ENCODE results near the gene TBC1D4.

Gene TBC1D4

GRCh38 chr13:75383064-75383715 lies 98.8 kb downstream of the TBC1D4 start:
- no peak for DNase-seq

- no peak for DNase-seq
Observed at GRCh38 chr13:75378301-75378700, 103.7 kb downstream of the TBC1D4 start.

GRCh38 chr13:75376792-75377402 lies 105.1 kb downstream of the TBC1D4 start:
- DNase-seq: no peak

- DNase-seq: no peak
Observed at GRCh38 chr13:75375329-75375728, 106.6 kb downstream of the TBC1D4 start.

GRCh38 chr13:75373988-75374387 lies 108.0 kb downstream of the TBC1D4 start:
- DNase-seq: no peak

GRCh38 chr13:75372923-75373841 lies 108.8 kb downstream of the TBC1D4 start:
- DNase-seq: no peak

- peak; percentile 32 for DNase-seq
Observed at GRCh38 chr13:75372517-75372916, 109.5 kb downstream of the TBC1D4 start.

- no peak for DNase-seq
Observed at GRCh38 chr13:75371203-75371602, 110.8 kb downstream of the TBC1D4 start.

- DNase-seq: no peak
Observed at GRCh38 chr13:75370774-75371173, 111.2 kb downstream of the TBC1D4 start.

- no peak for DNase-seq
Observed at GRCh38 chr13:75369981-75370380, 112.0 kb downstream of the TBC1D4 start.

GRCh38 chr13:75368167-75368566 lies 113.8 kb downstream of the TBC1D4 start:
- DNase-seq: peak; percentile 52

- DNase-seq: no peak
Observed at GRCh38 chr13:75366380-75367280, 115.3 kb downstream of the TBC1D4 start.

- peak; percentile 64 for DNase-seq
Observed at GRCh38 chr13:75365724-75366173, 116.2 kb downstream of the TBC1D4 start.

GRCh38 chr13:75364131-75364713 lies 117.7 kb downstream of the TBC1D4 start:
- DNase-seq: no peak

- no peak for DNase-seq
Observed at GRCh38 chr13:75363371-75363770, 118.6 kb downstream of the TBC1D4 start.

- no peak for DNase-seq
Observed at GRCh38 chr13:75362026-75362425, 119.9 kb downstream of the TBC1D4 start.

GRCh38 chr13:75360170-75360569 lies 121.8 kb downstream of the TBC1D4 start:
- DNase-seq: no peak

GRCh38 chr13:75359266-75359665 lies 122.7 kb downstream of the TBC1D4 start:
- DNase-seq: peak; percentile 80

- DNase-seq: peak; percentile 5
Observed at GRCh38 chr13:75357576-75358289, 124.2 kb downstream of the TBC1D4 start.

- DNase-seq: no peak
Observed at GRCh38 chr13:75356421-75356820, 125.5 kb downstream of the TBC1D4 start.

GRCh38 chr13:75355609-75356008 lies 126.4 kb downstream of the TBC1D4 start:
- DNase-seq: no peak

Data from amniotic stem cell (primary cell).